ENCODE measurements around the gene DOK3.

DOK3 gene

DNA sequence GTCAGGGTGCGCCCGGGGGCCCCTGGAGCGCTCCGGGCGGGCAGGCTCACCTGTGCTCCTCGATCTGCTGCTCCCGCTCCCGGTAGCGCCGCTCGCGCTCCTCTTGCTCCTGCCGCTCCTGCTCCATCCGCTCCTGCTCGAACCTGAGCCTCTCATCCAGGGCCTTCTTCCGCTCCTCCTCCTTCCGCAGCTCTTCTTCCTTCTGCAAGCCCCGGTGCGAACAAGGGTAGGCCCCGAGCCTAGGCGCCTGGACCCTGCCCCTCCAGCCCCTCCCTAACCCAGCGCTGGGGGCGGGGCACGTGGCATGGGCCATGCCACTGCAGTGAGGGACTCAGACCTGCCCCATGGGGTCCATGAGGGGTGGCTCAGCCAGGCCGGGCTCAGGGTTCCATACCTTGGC, 42.8 kb downstream of the DOK3 start:
- TF ChIP-seq, protein P1, sequence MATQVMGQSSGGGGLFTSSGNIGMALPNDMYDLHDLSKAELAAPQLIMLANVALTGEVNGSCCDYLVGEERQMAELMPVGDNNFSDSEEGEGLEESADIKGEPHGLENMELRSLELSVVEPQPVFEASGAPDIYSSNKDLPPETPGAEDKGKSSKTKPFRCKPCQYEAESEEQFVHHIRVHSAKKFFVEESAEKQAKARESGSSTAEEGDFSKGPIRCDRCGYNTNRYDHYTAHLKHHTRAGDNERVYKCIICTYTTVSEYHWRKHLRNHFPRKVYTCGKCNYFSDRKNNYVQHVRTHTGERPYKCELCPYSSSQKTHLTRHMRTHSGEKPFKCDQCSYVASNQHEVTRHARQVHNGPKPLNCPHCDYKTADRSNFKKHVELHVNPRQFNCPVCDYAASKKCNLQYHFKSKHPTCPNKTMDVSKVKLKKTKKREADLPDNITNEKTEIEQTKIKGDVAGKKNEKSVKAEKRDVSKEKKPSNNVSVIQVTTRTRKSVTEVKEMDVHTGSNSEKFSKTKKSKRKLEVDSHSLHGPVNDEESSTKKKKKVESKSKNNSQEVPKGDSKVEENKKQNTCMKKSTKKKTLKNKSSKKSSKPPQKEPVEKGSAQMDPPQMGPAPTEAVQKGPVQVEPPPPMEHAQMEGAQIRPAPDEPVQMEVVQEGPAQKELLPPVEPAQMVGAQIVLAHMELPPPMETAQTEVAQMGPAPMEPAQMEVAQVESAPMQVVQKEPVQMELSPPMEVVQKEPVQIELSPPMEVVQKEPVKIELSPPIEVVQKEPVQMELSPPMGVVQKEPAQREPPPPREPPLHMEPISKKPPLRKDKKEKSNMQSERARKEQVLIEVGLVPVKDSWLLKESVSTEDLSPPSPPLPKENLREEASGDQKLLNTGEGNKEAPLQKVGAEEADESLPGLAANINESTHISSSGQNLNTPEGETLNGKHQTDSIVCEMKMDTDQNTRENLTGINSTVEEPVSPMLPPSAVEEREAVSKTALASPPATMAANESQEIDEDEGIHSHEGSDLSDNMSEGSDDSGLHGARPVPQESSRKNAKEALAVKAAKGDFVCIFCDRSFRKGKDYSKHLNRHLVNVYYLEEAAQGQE (IDR thresholded peaks at IDR 0.05; ENCODE audit: insufficient replicate concordance, low read depth), result no peak
- no peak for TF ChIP-seq SPI1 (IDR thresholded peaks at IDR 0.05; ENCODE audit: borderline replicate concordance, low read depth)
- TF ChIP-seq GABPA (IDR thresholded peaks at IDR 0.05; ENCODE audit: low read depth), result no peak
- TF ChIP-seq, protein P2, sequence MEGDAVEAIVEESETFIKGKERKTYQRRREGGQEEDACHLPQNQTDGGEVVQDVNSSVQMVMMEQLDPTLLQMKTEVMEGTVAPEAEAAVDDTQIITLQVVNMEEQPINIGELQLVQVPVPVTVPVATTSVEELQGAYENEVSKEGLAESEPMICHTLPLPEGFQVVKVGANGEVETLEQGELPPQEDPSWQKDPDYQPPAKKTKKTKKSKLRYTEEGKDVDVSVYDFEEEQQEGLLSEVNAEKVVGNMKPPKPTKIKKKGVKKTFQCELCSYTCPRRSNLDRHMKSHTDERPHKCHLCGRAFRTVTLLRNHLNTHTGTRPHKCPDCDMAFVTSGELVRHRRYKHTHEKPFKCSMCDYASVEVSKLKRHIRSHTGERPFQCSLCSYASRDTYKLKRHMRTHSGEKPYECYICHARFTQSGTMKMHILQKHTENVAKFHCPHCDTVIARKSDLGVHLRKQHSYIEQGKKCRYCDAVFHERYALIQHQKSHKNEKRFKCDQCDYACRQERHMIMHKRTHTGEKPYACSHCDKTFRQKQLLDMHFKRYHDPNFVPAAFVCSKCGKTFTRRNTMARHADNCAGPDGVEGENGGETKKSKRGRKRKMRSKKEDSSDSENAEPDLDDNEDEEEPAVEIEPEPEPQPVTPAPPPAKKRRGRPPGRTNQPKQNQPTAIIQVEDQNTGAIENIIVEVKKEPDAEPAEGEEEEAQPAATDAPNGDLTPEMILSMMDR (IDR thresholded peaks at IDR 0.05; ENCODE audit: insufficient read depth, low read length), result no peak
- TF ChIP-seq POLR2AphosphoS5 (IDR thresholded peaks at IDR 0.05; ENCODE audit: low read depth), result no peak

DNA sequence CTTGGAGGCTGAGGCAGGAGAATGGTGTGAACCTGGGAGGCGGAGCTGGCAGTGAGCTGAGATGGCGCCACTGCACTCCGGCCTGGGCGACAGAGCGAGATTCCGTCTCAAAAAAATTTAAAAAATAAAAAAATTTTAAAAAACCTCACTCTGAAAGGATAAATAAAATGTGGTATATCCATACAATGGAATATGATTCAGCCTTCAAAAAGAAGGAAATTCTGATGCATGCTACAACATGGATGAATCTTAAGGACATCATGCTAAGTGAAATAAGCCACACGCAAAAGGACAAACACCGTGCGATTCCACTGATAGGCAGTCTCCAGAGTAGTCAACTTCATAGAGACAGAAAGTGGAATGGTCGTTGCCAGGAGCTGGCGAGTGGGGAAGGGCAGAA, 44.6 kb downstream of the DOK3 start:
- no peak for DNase-seq (ENCODE audit: low read depth in 1 of 2, low spot score in 1 of 2)
- no peaks in the 10 kb centered on the region for H3K27me3 ChIP-seq (ENCODE audit: insufficient read depth, poor library complexity, severe bottlenecking)

More for the DNA sequence above, 42.8 kb downstream of the DOK3 start:
- H3K27ac ChIP-seq (replicated peaks), result peak overlapping the region; percentile 72
- H3K27me3 ChIP-seq (ENCODE audit: insufficient read depth, poor library complexity, severe bottlenecking), result no peaks in the 10 kb centered on the region
- peak overlapping the region; percentile 17 for H3K4me3 ChIP-seq (replicated peaks; ENCODE audit: insufficient read depth, low read length)
- DNase-seq (ENCODE audit: low read depth in 1 of 2, low spot score in 1 of 2), result peak in 1 of 2 experiments; percentile 33

DNA sequence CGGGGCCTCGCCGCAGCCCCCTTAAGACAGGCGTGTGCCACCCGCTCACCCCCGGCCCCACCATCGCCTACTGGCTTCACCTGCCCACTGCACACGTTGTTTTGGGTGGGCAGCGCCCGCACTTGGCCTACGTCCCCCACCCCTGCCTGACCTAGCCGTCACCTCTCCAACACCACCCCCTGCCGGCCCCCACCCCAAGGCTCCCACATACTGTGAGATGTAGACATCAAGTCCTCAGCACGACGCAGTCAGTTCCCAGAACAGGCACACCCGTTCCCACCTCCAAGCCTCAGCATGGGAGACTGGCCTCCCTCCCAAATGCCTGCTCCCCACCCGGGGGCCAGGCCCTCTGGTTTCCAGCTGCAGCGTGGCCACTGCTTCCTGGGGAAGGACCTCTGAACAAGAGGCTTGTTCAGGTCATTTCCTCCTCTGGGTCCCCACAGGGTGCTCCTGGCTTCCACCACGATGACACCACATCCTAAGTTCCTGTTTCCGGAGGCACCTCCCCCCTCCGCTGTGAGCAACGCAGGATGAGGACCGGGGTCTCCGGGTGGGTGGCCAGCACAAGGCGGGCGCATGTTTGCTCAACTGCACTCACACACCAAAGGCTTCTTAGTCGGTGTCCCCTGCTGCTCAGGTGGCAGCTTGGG, 47.5 kb downstream of the DOK3 start:
- H3K4me3 ChIP-seq (replicated peaks; ENCODE audit: insufficient read depth, low read length), result peak overlapping the region; percentile 58
- TF ChIP-seq GABPA (IDR thresholded peaks at IDR 0.05; ENCODE audit: low read depth) (peak; percentile 50), SPI1 (IDR thresholded peaks at IDR 0.05; ENCODE audit: borderline replicate concordance, low read depth) (0 out of 2 replicates have a peak, but pooled peaks have one; percentile 43), POLR2AphosphoS5 (IDR thresholded peaks at IDR 0.05; ENCODE audit: low read depth) (peak; percentile 73; the same call in 1 of the 2 replicates)
- TF ChIP-seq, protein P1 (IDR thresholded peaks at IDR 0.05; ENCODE audit: insufficient replicate concordance, low read depth), result no peak
- TF ChIP-seq, protein P2 (IDR thresholded peaks at IDR 0.05; ENCODE audit: insufficient read depth, low read length), result no peak
- H3K27me3 ChIP-seq (ENCODE audit: insufficient read depth, poor library complexity, severe bottlenecking), result no peaks in the 10 kb centered on the region
- H3K27ac ChIP-seq (replicated peaks), result peak overlapping the region; percentile 69
- peak; percentile 82 to 89 for DNase-seq (ENCODE audit: low read depth in 1 of 2, low spot score in 1 of 2)

More for the DNA sequence above, 44.6 kb downstream of the DOK3 start:
- no peak overlapping the region for H3K4me3 ChIP-seq (replicated peaks; ENCODE audit: insufficient read depth, low read length)
- H3K27ac ChIP-seq (replicated peaks), result no peak overlapping the region
- TF ChIP-seq SPI1 (IDR thresholded peaks at IDR 0.05; ENCODE audit: borderline replicate concordance, low read depth) (no peak), GABPA (IDR thresholded peaks at IDR 0.05; ENCODE audit: low read depth) (no peak), POLR2AphosphoS5 (IDR thresholded peaks at IDR 0.05; ENCODE audit: low read depth) (no peak)
- TF ChIP-seq, protein P2 (IDR thresholded peaks at IDR 0.05; ENCODE audit: insufficient read depth, low read length), result no peak
- TF ChIP-seq, protein P1 (IDR thresholded peaks at IDR 0.05; ENCODE audit: insufficient replicate concordance, low read depth), result no peak
